CD8-positive, alpha-beta memory T cell (primary cell): ENCODE measurements around the gene BIRC3. TPM values are rescaled to one million over a fixed set of nuclear protein-coding genes. Genes with fewer than 3 reads are reported as not detected.
"Not testable (repeated sequence)": the region's sequence is repeated elsewhere in the genome, so short reads cannot be mapped to it uniquely, and the experiment has no call there.

ENCODE experiments used
- CTCF ChIA-PET: fragments of 350-600 bp; sonication (Branson Sonifier 250); formaldehyde crosslinking; loops from one replicate; lab custom pipeline; 2021; ENCODE audit warnings: antibody characterized with exemption; lab: Charles Lee
- POLR2A ChIA-PET: fragments of 350-600 bp; sonication (Branson Sonifier 250); formaldehyde crosslinking; loops from one replicate; lab custom pipeline; 2021; ENCODE audit warnings: antibody characterized with exemption; lab: Charles Lee
- DNase-seq, 5 donors: peaks; one replicate each; pipeline versions ENCODE4 v3.0.0 to v3.0.0-alpha.2; 2020 to 2022; ENCODE audit warnings: mixed read lengths in 1 of 5
- H3K27ac ChIP-seq: one replicate; pipeline ENCODE4 v1.7.0; 2013; ENCODE audit warnings: low read depth, mild to moderate bottlenecking, low read length, moderate library complexity
- H3K27me3 ChIP-seq: 2 replicates; pipeline ENCODE4 v1.7.0; 2013; ENCODE audit warnings: low read length, mild to moderate bottlenecking; ENCODE audit not compliant: insufficient read depth, poor library complexity, severe bottlenecking
- H3K36me3 ChIP-seq: 2 replicates; pipeline ENCODE4 v1.7.0; 2013; ENCODE audit warnings: mild to moderate bottlenecking, low read length, moderate library complexity; ENCODE audit not compliant: insufficient read depth
- H3K4me1 ChIP-seq: 2 replicates; pipeline ENCODE4 v1.7.0; 2013; ENCODE audit warnings: mild to moderate bottlenecking, low read length, moderate library complexity; ENCODE audit not compliant: insufficient read depth
- H3K4me3 ChIP-seq: 2 replicates; pipeline ENCODE4 v1.7.0; 2013; ENCODE audit warnings: mild to moderate bottlenecking, low read length
- H3K9me3 ChIP-seq: 2 replicates; pipeline ENCODE4 v1.7.0; 2013; ENCODE audit warnings: mild to moderate bottlenecking, low read length
- H3K27ac Mint-ChIP-seq, 8 donors: one replicate each; pipeline ENCODE4 v1.8.0; 2020 to 2021; ENCODE audit warnings: mixed read lengths in 8 of 8, mild to moderate bottlenecking in 6 of 8, inconsistent platforms in 3 of 8, moderate library complexity in 3 of 8
- H3K27me3 Mint-ChIP-seq, 2 donors: one replicate each; pipeline ENCODE4 v1.8.0; 2020 to 2021; ENCODE audit warnings: mixed read lengths in 2 of 2, mild to moderate bottlenecking in 1 of 2, moderate library complexity in 1 of 2
- H3K36me3 Mint-ChIP-seq, 3 donors: one replicate each; pipeline ENCODE4 v1.8.0; 2020 to 2021; ENCODE audit warnings: mixed read lengths in 3 of 3, inconsistent platforms in 1 of 3, mild to moderate bottlenecking in 1 of 3
- H3K4me1 Mint-ChIP-seq, 3 donors: one replicate each; pipeline ENCODE4 v1.8.0; 2020 to 2021; ENCODE audit warnings: mixed read lengths in 3 of 3, inconsistent platforms in 1 of 3, mild to moderate bottlenecking in 1 of 3
- H3K4me3 Mint-ChIP-seq, 7 donors: one replicate each; pipeline ENCODE4 v1.8.0; 2020 to 2021; ENCODE audit warnings: mixed read lengths in 7 of 7, mild to moderate bottlenecking in 6 of 7, moderate library complexity in 4 of 7, inconsistent platforms in 2 of 7
- H3K9me3 Mint-ChIP-seq, 5 donors: one replicate each; pipeline ENCODE4 v1.8.0; 2020 to 2022; ENCODE audit warnings: mixed read lengths in 5 of 5, mild to moderate bottlenecking in 3 of 5, moderate library complexity in 2 of 5, inconsistent platforms in 1 of 5
- polyA plus RNA-seq: library from polyadenylated mRNA; unstranded; fragments of 300-500 nt; fragmentation: Illumina TruSeq; gene quantifications from one replicate; pipeline ENCODE4 v1.2.3, GENCODE V29; 2021
- total RNA-seq, 2 experiments: library from RNA; stranded (reverse); gene quantifications; one replicate each; pipeline ENCODE4 v1.2.3, GENCODE V29; 2021

Gene BIRC3
- total and polyA plus RNA-seq, 3 experiments from 2014 or later: 36.7 to 199 (median 191) TPM

DNA sequence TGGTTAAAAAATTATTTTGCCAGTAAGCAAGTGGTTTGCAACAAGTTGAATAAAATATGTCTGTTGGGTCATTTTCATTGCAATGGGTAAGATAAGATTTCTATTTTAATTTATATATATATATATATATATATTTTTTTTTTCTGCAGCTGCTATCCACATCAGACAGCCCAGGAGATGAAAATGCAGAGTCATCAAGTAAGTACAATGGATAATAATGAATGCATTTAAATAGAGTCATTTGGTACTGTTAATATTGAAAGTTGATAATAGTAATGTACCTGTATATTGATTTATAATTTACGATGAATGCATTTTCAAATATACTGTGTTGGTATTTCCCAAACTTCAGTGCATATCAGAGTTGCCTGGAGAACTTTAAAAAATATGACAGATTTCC is 11.5 kb downstream of the BIRC3 start:
- Histone ChIP-seq H3K36me3 (peaks cover 61% of the 10 kb centered on the region), H3K4me1 (peaks cover 18% of the 10 kb centered on the region), H3K27ac (no peak overlapping the region), H3K27me3 (no peaks in the 10 kb centered on the region), H3K4me3 (no peak overlapping the region), H3K9me3 (no peaks in the 10 kb centered on the region)
- no peak overlapping the region for H3K4me3 Mint-ChIP-seq
- H3K4me1 Mint-ChIP-seq: peaks cover 19 to 70% (median 52%) of the 10 kb centered on the region in 3 donors
- peaks cover 8 to 89% (median 27%) of the 10 kb centered on the region in 3 donors for H3K36me3 Mint-ChIP-seq
- no peaks in the 10 kb centered on the region for H3K9me3 Mint-ChIP-seq
- CTCF ChIA-PET: no interaction called here
- no peak for DNase-seq
- H3K27me3 Mint-ChIP-seq: no peaks in the 10 kb centered on the region
- POLR2A ChIA-PET: no interaction called here
- peak overlapping the region in 4 of 8 donors; percentile 46 to 77 (median 53) for H3K27ac Mint-ChIP-seq

DNA sequence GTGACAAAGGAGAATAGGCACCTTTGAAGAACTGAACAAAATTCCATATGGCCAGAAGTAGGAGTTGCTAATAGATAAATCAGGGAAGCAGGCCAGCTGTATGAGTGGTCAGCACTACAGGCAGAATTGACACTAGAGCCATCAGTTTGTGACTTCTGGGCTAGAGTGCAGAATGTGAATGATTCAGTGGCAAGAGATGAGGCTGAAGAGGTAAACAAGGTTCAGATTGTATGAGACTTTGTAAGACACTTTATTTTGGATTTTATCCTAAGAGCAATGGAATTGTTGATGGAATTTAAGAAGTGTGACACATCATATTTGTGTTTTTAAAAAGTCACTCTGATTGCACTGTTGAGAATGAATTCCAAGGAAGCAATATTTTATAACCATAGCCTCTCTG is 12.9 kb downstream of the BIRC3 start:
- Mint-ChIP-seq H3K27me3 (no peaks in the 10 kb centered on the region), H3K4me3 (no peak overlapping the region), H3K36me3 (peaks cover 8 to 84% (median 31%) of the 10 kb centered on the region in 3 donors), H3K4me1 (peaks cover 10 to 55% (median 43%) of the 10 kb centered on the region in 3 donors), H3K27ac (peak overlapping the region; percentile 11 to 90 (median 64)), H3K9me3 (no peaks in the 10 kb centered on the region)
- ChIA-PET POLR2A (no interaction called here), CTCF (no interaction called here)
- no peaks in the 10 kb centered on the region for H3K9me3 ChIP-seq
- no peak overlapping the region for H3K27ac ChIP-seq
- peaks cover 49% of the 10 kb centered on the region for H3K36me3 ChIP-seq
- H3K4me3 ChIP-seq: no peak overlapping the region
- H3K4me1 ChIP-seq: peaks cover 4% of the 10 kb centered on the region
- H3K27me3 ChIP-seq: no peaks in the 10 kb centered on the region
- DNase-seq: no peak

DNA sequence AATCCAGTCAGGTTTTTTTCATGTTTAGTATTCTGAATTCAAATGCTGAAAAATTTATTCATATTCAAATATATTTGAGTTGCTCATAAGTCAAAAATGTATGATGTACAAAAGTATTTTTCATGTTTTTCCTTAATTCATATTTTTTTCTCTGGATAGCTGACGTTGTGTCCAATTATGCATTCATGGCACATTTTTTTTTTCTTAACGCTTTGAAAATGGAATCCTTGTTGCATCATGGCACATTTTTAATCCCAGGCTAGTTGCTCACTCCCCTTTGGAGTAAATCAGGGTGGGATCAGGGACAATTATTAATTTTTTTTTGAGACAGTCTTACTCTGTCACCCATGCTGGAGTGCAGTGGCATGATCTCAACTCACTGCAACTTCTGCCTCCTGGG is 14.1 kb downstream of the BIRC3 start:
- Histone ChIP-seq H3K9me3 (no peaks in the 10 kb centered on the region), H3K36me3 (peaks cover 56% of the 10 kb centered on the region), H3K4me3 (no peak overlapping the region), H3K27ac (no peak overlapping the region), H3K4me1 (peaks cover 4% of the 10 kb centered on the region), H3K27me3 (no peaks in the 10 kb centered on the region)
- no peak overlapping the region for H3K4me3 Mint-ChIP-seq
- H3K27ac Mint-ChIP-seq: peak overlapping the region in 3 of 8 donors; percentile 43 to 77 (median 54)
- no peaks in the 10 kb centered on the region for H3K27me3 Mint-ChIP-seq
- H3K4me1 Mint-ChIP-seq: peaks cover 7 to 44% (median 33%) of the 10 kb centered on the region in 3 donors
- peaks cover 8 to 80% (median 31%) of the 10 kb centered on the region in 3 donors for H3K36me3 Mint-ChIP-seq
- no peak for DNase-seq
- no peaks in the 10 kb centered on the region for H3K9me3 Mint-ChIP-seq
- POLR2A ChIA-PET: no interaction called here
- CTCF ChIA-PET: interaction anchor here (1.4 to 6.2 kb wide), 3 partner anchors 11 to 37 kb away, joined by 4 to 20 read pairs (median 10); no protein-coding TSS in a partner anchor

DNA sequence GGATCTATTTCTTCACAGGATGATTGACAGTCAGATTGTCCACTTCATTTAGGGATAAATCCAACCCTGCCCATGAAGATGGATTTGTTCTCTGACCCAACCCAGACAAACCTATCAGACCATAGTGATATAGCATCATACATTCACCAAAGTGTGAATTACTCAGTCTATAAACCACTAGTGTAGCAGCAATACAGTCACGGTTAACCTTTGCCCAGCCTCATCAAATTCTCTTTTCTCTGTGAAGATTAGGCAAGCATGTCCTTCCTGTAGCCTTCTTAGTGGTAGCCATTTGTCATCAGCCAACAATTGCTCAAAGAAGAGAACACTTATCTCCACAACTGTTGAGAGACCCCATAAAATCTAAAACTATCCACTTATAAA is 15.3 kb downstream of the BIRC3 start:
- POLR2A ChIA-PET: no interaction called here
- no peak for DNase-seq

DNA sequence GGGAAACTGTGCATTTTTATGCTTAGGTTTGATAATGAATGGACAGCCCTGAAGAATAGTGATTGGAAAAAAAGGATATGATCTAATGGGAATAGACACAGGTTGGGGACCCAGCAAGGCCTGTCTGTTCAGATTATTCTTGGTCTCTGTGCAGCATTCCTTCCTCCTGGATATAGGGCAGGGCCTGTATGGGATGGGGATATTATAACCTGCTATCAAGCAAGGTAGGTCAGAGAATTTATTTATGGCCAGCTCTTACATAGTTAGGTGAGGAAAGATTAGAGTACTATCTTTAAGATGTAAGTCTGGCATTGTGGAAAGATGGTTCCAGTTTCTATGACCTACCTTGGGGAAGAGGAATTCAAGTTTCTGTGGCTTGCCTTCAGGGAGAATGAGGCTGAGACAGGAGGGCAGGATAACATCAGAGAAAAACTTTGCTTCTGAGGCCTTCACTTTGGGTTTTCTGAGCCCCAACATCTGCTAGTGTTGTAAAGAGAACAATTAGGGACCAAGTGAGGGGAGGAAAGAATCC is 21.3 kb downstream of the BIRC3 start:
- Histone ChIP-seq H3K9me3 (no peaks in the 10 kb centered on the region), H3K4me3 (no peak overlapping the region), H3K27ac (no peak overlapping the region), H3K4me1 (no peaks in the 10 kb centered on the region), H3K36me3 (peaks cover 29% of the 10 kb centered on the region), H3K27me3 (no peaks in the 10 kb centered on the region)
- Mint-ChIP-seq H3K9me3 (no peaks in the 10 kb centered on the region), H3K27me3 (no peaks in the 10 kb centered on the region), H3K27ac (peak overlapping the region; percentile 6 to 80 (median 64)), H3K4me3 (no peak overlapping the region), H3K4me1 (peaks cover 6 to 20% (median 14%) of the 10 kb centered on the region in 3 donors), H3K36me3 (peaks cover 0 to 50% (median 17%) of the 10 kb centered on the region in 3 donors)
- DNase-seq: no peak
- POLR2A ChIA-PET: no interaction called here
- CTCF ChIA-PET: interaction anchor here (1.8 to 8.1 kb wide), 2 partner anchors 44 to 51 kb away, joined by 6 to 72 read pairs; no protein-coding TSS in a partner anchor

More for the DNA sequence above, 15.3 kb downstream of the BIRC3 start:
- Histone ChIP-seq H3K36me3 (peaks cover 55% of the 10 kb centered on the region), H3K4me3 (no peak overlapping the region), H3K27ac (no peak overlapping the region), H3K4me1 (peaks cover 4% of the 10 kb centered on the region), H3K27me3 (no peaks in the 10 kb centered on the region), H3K9me3 (no peaks in the 10 kb centered on the region)
- H3K27ac Mint-ChIP-seq: peak overlapping the region in 6 of 8 donors; percentile 13 to 81 (median 66)
- CTCF ChIA-PET: interaction anchor here (0.8 to 6.2 kb wide), 5 partner anchors 9 to 45 kb away, joined by 3 to 20 read pairs (median 4); no protein-coding TSS in a partner anchor
- peaks cover 5 to 35% (median 28%) of the 10 kb centered on the region in 3 donors for H3K4me1 Mint-ChIP-seq
- H3K36me3 Mint-ChIP-seq: peaks cover 8 to 79% (median 31%) of the 10 kb centered on the region in 3 donors
- H3K4me3 Mint-ChIP-seq: no peak overlapping the region
- no peaks in the 10 kb centered on the region for H3K9me3 Mint-ChIP-seq
- H3K27me3 Mint-ChIP-seq: no peaks in the 10 kb centered on the region

DNA sequence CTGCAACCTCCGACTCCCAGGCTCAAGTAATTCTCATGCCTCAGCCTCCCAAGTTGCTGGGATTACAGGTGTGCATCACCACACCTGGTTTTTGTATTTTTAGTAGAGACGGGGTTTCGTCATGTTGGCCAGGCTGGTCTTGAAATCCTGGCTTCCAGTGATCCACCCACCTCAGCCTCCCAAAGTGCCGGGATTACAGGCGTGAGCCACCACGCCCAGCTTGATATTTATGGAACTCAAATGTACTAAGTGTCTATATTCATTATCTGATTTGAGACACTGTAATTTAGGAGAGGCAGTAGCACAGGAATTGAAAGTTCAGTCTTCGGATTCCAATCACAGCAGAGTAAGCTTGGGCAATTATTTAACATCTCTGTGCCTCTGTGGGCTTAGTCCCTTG is 24.0 kb downstream of the BIRC3 start:
- H3K36me3 Mint-ChIP-seq: peaks cover 0 to 35% (median 13%) of the 10 kb centered on the region in 3 donors
- POLR2A ChIA-PET: interaction anchor here (0.9 kb wide), 1 partner anchor 325 kb away, joined by 3 read pairs; no protein-coding TSS in a partner anchor
- H3K9me3 Mint-ChIP-seq: not testable (repeated sequence)

DNA sequence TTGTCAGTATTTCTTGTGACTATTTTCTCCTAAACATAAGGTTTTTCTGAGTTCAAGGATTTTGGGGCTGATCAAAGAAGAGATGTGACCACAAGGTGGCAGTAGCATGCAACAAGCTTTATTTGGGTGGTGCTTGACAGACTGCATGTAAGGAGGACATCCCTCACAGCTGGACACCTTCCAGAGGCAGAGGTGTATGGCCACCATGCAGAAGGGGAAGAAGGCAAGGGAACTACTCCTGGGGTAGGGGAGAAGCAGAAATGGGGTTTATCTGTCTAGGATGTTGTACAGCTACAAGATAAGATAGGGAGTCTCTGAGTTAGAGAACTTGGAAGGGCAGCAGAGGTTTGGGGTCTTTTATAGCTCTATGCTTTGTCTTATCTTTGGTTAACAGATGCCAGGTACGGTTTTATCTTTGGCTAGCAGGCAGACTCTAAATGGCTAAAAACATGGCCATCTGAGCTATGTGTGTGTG is 24.6 kb downstream of the BIRC3 start:
- ChIA-PET POLR2A (interaction anchor here (0.9 kb wide), 1 partner anchor 325 kb away, joined by 3 read pairs; no protein-coding TSS in a partner anchor), CTCF (interaction anchor here (0.7 to 8.1 kb wide), 34 partner anchors 8 to 324 kb away, joined by 3 to 84 read pairs (median 6); no protein-coding TSS in a partner anchor)
- H3K4me1 Mint-ChIP-seq: peaks cover 16 to 31% (median 31%) of the 10 kb centered on the region in 3 donors
- H3K27ac Mint-ChIP-seq: peak overlapping the region; percentile 0 to 88 (median 66)
- Histone ChIP-seq H3K27ac (no peak overlapping the region), H3K27me3 (no peaks in the 10 kb centered on the region), H3K9me3 (no peaks in the 10 kb centered on the region), H3K4me1 (peaks cover 9% of the 10 kb centered on the region), H3K4me3 (no peak overlapping the region), H3K36me3 (peaks cover 17% of the 10 kb centered on the region)
- H3K9me3 Mint-ChIP-seq: no peaks in the 10 kb centered on the region
- DNase-seq: peak; percentile 47 to 77 (median 64)
- peaks cover 0 to 35% (median 13%) of the 10 kb centered on the region in 3 donors for H3K36me3 Mint-ChIP-seq
- peaks cover 0 to 3% of the 10 kb centered on the region in 2 donors for H3K27me3 Mint-ChIP-seq
- H3K4me3 Mint-ChIP-seq: peak overlapping the region in 1 of 7 donors; percentile 13

More for the DNA sequence above, 24.0 kb downstream of the BIRC3 start:
- not testable (repeated sequence) for H3K4me1 ChIP-seq, H3K27me3 ChIP-seq, H3K27me3 Mint-ChIP-seq, H3K4me3 Mint-ChIP-seq, H3K9me3 ChIP-seq, DNase-seq, H3K27ac ChIP-seq, H3K4me3 ChIP-seq
- peaks cover 14 to 28% (median 27%) of the 10 kb centered on the region in 3 donors for H3K4me1 Mint-ChIP-seq
- H3K27ac Mint-ChIP-seq: peak overlapping the region in 3 of 8 donors; percentile 54 to 77 (median 76)
- CTCF ChIA-PET: interaction anchor here (1.0 to 8.1 kb wide), 28 partner anchors 9 to 325 kb away, joined by 3 to 84 read pairs (median 8); no protein-coding TSS in a partner anchor
- peaks cover 23% of the 10 kb centered on the region for H3K36me3 ChIP-seq

DNA sequence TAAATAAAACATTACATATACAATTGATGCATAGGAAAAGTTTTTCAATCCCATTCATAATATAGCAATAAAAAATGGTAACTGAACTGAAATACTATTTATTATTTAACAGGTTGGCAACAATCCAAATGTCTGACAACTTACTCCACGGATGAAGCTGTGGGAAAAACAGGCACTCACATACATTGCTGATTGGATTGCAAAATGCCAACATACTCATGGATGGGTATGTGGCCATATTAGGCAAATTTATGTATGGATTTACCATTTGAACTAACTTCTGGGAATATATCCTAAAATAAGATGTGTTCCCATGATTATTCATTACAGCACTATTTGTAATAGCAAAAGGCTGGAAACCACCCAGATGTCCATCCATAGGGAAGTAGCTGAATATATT is 26.5 kb downstream of the BIRC3 start:
- no peak overlapping the region for H3K4me3 ChIP-seq
- Mint-ChIP-seq H3K27me3 (peaks cover 0 to 3% of the 10 kb centered on the region in 2 donors), H3K36me3 (peaks cover 0 to 27% (median 2%) of the 10 kb centered on the region in 3 donors), H3K27ac (no peak overlapping the region), H3K4me1 (peaks cover 26 to 44% (median 33%) of the 10 kb centered on the region in 3 donors), H3K4me3 (no peak overlapping the region), H3K9me3 (no peaks in the 10 kb centered on the region)
- DNase-seq: no peak
- CTCF ChIA-PET: interaction anchor here (0.8 to 8.1 kb wide), 4 partner anchors 25 to 109 kb away, joined by 3 to 84 read pairs (median 38); partner anchors contain the start of gene TMEM123
- no peaks in the 10 kb centered on the region for H3K9me3 ChIP-seq
- H3K4me1 ChIP-seq: peaks cover 10% of the 10 kb centered on the region
- peaks cover under 1% of the 10 kb centered on the region for H3K36me3 ChIP-seq
- no peaks in the 10 kb centered on the region for H3K27me3 ChIP-seq
- no peak overlapping the region for H3K27ac ChIP-seq
- POLR2A ChIA-PET: no interaction called here
